ENCODE data around the gene TFF1.

TFF1 gene

GRCh38 chr21:42316891-42317290 lies 49.4 kb downstream of the TFF1 start:
- H3K4me3 ChIP-seq (replicated peaks; ENCODE audit: low read depth, low read length): no peak overlapping the region
- no peaks in the 10 kb centered on the region for H3K36me3 ChIP-seq (ENCODE audit: control insufficient read depth, insufficient read depth, low read length)
- no peaks in the 10 kb centered on the region; the same call in 1 of the 2 replicates for H3K27me3 ChIP-seq (replicated peaks; ENCODE audit: control insufficient read depth, insufficient read depth, low read length)
- DNase-seq (ENCODE audit: extremely low read depth, insufficient read length): no peak
- TF ChIP-seq CTCF (IDR thresholded peaks at IDR 0.05; ENCODE audit: insufficient read depth, low read length, poor library complexity, severe bottlenecking): no peak

GRCh38 chr21:42315296-42315891 lies 50.9 kb downstream of the TFF1 start, which contains the start of gene TFF3:
TSS of gene TFF3 (minus strand) at chr21:42315409. CDS start at chr21:42315374, 35 bp downstream.
- Histone ChIP-seq H3K36me3 (ENCODE audit: control insufficient read depth, insufficient read depth, low read length) (no peaks in the 10 kb centered on the region), H3K4me3 (replicated peaks; ENCODE audit: low read depth, low read length) (no peak within 1 kb of the TSS), H3K27me3 (replicated peaks; ENCODE audit: control insufficient read depth, insufficient read depth, low read length) (no peaks in the 10 kb centered on the region; the same call in 1 of the 2 replicates)
- TF ChIP-seq CTCF (IDR thresholded peaks at IDR 0.05; ENCODE audit: insufficient read depth, low read length, poor library complexity, severe bottlenecking): no peak
- no peak for DNase-seq (ENCODE audit: extremely low read depth, insufficient read length)

- no peak for TF ChIP-seq CTCF (IDR thresholded peaks at IDR 0.05; ENCODE audit: insufficient read depth, low read length, poor library complexity, severe bottlenecking)
- Histone ChIP-seq H3K36me3 (ENCODE audit: control insufficient read depth, insufficient read depth, low read length) (no peaks in the 10 kb centered on the region), H3K4me3 (replicated peaks; ENCODE audit: low read depth, low read length) (no peak overlapping the region), H3K27me3 (replicated peaks; ENCODE audit: control insufficient read depth, insufficient read depth, low read length) (no peaks in the 10 kb centered on the region; the same call in 1 of the 2 replicates)
- no peak for DNase-seq (ENCODE audit: extremely low read depth, insufficient read length)
Observed at GRCh38 chr21:42314616-42315295, 51.6 kb downstream of the TFF1 start.

- Histone ChIP-seq H3K36me3 (ENCODE audit: control insufficient read depth, insufficient read depth, low read length) (no peaks in the 10 kb centered on the region), H3K4me3 (replicated peaks; ENCODE audit: low read depth, low read length) (no peak overlapping the region), H3K27me3 (replicated peaks; ENCODE audit: control insufficient read depth, insufficient read depth, low read length) (no peaks in the 10 kb centered on the region; the same call in 1 of the 2 replicates)
- no peak for DNase-seq (ENCODE audit: extremely low read depth, insufficient read length)
- TF ChIP-seq CTCF (IDR thresholded peaks at IDR 0.05; ENCODE audit: insufficient read depth, low read length, poor library complexity, severe bottlenecking): no peak
Observed at GRCh38 chr21:42313501-42313969, 52.8 kb downstream of the TFF1 start.

GRCh38 chr21:42312626-42313104 lies 53.7 kb downstream of the TFF1 start:
- TF ChIP-seq CTCF (IDR thresholded peaks at IDR 0.05; ENCODE audit: insufficient read depth, low read length, poor library complexity, severe bottlenecking): no peak
- H3K27me3 ChIP-seq (replicated peaks; ENCODE audit: control insufficient read depth, insufficient read depth, low read length): no peaks in the 10 kb centered on the region; the same call in 1 of the 2 replicates

More at GRCh38 chr21:42312626-42313104, 53.7 kb downstream of the TFF1 start:
- Histone ChIP-seq H3K4me3 (replicated peaks; ENCODE audit: low read depth, low read length) (no peak overlapping the region), H3K36me3 (ENCODE audit: control insufficient read depth, insufficient read depth, low read length) (no peaks in the 10 kb centered on the region)
- no peak for DNase-seq (ENCODE audit: extremely low read depth, insufficient read length)

Measured in GM06990 (cell line).